T-helper 2 cell treated with Interferon-gamma antibody and Interleukin-4, amounts not matched to agents 5 μg/mL and 100 μg/mL, for 36 hours (primary cell): ENCODE data around the gene LAMC1.

Experiments used
- DNase-seq: peaks from one replicate; pipeline ENCODE4 v3.0.0; 2021; ENCODE audit warnings: low spot score
- H3K27ac Mint-ChIP-seq: one replicate; pipeline ENCODE4 v1.8.0; 2021; ENCODE audit warnings: mild to moderate bottlenecking, mixed read lengths
- H3K27me3 Mint-ChIP-seq: one replicate; pipeline ENCODE4 v1.8.0; 2021; ENCODE audit warnings: low read depth, mixed read lengths
- H3K36me3 Mint-ChIP-seq: one replicate; pipeline ENCODE4 v1.8.0; 2021; ENCODE audit warnings: low read depth, mixed read lengths
- H3K4me1 Mint-ChIP-seq: one replicate; pipeline ENCODE4 v1.8.0; 2021; ENCODE audit warnings: low read depth, mixed read lengths
- H3K4me3 Mint-ChIP-seq: one replicate; pipeline ENCODE4 v1.8.0; 2022; ENCODE audit warnings: mild to moderate bottlenecking, moderate library complexity, mixed read lengths
- H3K9me3 Mint-ChIP-seq: one replicate; pipeline ENCODE4 v1.8.0; 2021; ENCODE audit warnings: mixed read lengths

Gene LAMC1

GRCh38 chr1:183023146-183023600 lies at the start of gene LAMC1:
TSS of gene LAMC1 (plus strand) at chr1:183023420. CDS start at chr1:183023717, 297 bp downstream.
- no peaks in the 10 kb centered on the region for H3K9me3 Mint-ChIP-seq
- DNase-seq: no peak
- H3K4me1 Mint-ChIP-seq: peaks cover 9% of the 10 kb centered on the region
- H3K27me3 Mint-ChIP-seq: peaks cover 68% of the 10 kb centered on the region
- peak within 1 kb of the TSS; percentile 71 for H3K4me3 Mint-ChIP-seq
- no peak within 1 kb of the TSS for H3K27ac Mint-ChIP-seq
- no peaks in the 10 kb centered on the region for H3K36me3 Mint-ChIP-seq

GRCh38 chr1:182974506-182975191 lies 48.6 kb upstream of the LAMC1 start:
- DNase-seq: no peak
- Mint-ChIP-seq H3K9me3 (no peaks in the 10 kb centered on the region), H3K4me1 (no peaks in the 10 kb centered on the region), H3K36me3 (no peaks in the 10 kb centered on the region), H3K27ac (no peak overlapping the region), H3K4me3 (no peak overlapping the region), H3K27me3 (peaks cover 10% of the 10 kb centered on the region)

DNA sequence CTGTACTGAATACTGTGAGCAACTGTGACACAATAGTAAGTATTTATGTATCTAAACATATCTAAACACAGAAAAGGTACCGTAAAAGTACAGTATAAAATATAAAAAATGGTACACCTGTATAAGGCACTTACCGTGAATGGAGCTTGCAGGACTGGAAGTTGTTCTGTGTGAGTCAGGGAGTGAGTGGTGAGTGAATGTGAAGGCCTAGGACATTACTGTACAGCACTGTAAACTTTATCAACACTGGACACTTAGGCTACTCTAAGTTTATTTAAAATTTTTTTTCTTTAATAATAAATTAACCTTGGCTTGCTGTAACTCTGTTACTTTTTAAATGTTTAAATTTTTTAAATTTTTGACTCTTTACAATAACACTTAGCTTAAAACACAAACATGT lies 45.7 kb upstream of the LAMC1 start:
- peaks cover 2% of the 10 kb centered on the region for H3K27me3 Mint-ChIP-seq
- no peak overlapping the region for H3K4me3 Mint-ChIP-seq
- no peaks in the 10 kb centered on the region for H3K36me3 Mint-ChIP-seq
- no peak for DNase-seq
- no peaks in the 10 kb centered on the region for H3K9me3 Mint-ChIP-seq
- no peaks in the 10 kb centered on the region for H3K4me1 Mint-ChIP-seq
- no peak overlapping the region for H3K27ac Mint-ChIP-seq

- no peak overlapping the region for H3K4me3 Mint-ChIP-seq
Observed at GRCh38 chr1:182978151-182978853, 44.9 kb upstream of the LAMC1 start.

GRCh38 chr1:182984138-182984537 lies 39.1 kb upstream of the LAMC1 start:
- no peak for DNase-seq
- Mint-ChIP-seq H3K4me1 (no peaks in the 10 kb centered on the region), H3K36me3 (no peaks in the 10 kb centered on the region), H3K9me3 (no peaks in the 10 kb centered on the region), H3K27me3 (peaks cover 8% of the 10 kb centered on the region), H3K27ac (no peak overlapping the region), H3K4me3 (no peak overlapping the region)

More at GRCh38 chr1:182978151-182978853, 44.9 kb upstream of the LAMC1 start:
- H3K36me3 Mint-ChIP-seq: no peaks in the 10 kb centered on the region
- DNase-seq: no peak
- H3K4me1 Mint-ChIP-seq: no peaks in the 10 kb centered on the region
- H3K27ac Mint-ChIP-seq: no peak overlapping the region
- peaks cover 2% of the 10 kb centered on the region for H3K27me3 Mint-ChIP-seq
- no peaks in the 10 kb centered on the region for H3K9me3 Mint-ChIP-seq

- no peaks in the 10 kb centered on the region for H3K9me3 Mint-ChIP-seq
- H3K4me1 Mint-ChIP-seq: no peaks in the 10 kb centered on the region
- H3K27me3 Mint-ChIP-seq: peaks cover 8% of the 10 kb centered on the region
- no peak overlapping the region for H3K4me3 Mint-ChIP-seq
- DNase-seq: no peak
- no peaks in the 10 kb centered on the region for H3K36me3 Mint-ChIP-seq
- H3K27ac Mint-ChIP-seq: no peak overlapping the region
Observed at GRCh38 chr1:182984621-182985020, 38.6 kb upstream of the LAMC1 start.

DNA sequence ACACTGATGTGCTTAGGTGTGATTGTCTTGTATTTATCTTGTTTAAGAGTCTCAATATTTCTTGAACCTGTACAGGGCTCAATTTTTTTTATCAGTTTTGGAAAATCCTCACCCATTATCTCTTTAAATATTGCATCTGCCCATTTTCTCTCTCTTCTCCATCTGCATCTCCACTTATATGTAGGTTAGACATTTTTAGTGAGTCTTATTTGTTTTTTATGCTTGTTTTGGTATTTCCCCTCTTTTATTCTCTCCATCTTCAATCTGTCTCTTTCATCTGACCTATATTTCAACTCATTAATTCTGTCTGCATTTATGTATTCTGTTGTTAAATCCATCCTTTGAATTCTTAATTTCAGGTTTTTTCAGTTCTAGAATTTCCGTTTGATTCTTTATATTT lies 37.3 kb upstream of the LAMC1 start:
- no peak overlapping the region for H3K4me3 Mint-ChIP-seq
- H3K27ac Mint-ChIP-seq: no peak overlapping the region
- H3K4me1 Mint-ChIP-seq: no peaks in the 10 kb centered on the region
- no peak for DNase-seq
- peaks cover 15% of the 10 kb centered on the region for H3K27me3 Mint-ChIP-seq
- no peaks in the 10 kb centered on the region for H3K9me3 Mint-ChIP-seq
- H3K36me3 Mint-ChIP-seq: no peaks in the 10 kb centered on the region

DNA sequence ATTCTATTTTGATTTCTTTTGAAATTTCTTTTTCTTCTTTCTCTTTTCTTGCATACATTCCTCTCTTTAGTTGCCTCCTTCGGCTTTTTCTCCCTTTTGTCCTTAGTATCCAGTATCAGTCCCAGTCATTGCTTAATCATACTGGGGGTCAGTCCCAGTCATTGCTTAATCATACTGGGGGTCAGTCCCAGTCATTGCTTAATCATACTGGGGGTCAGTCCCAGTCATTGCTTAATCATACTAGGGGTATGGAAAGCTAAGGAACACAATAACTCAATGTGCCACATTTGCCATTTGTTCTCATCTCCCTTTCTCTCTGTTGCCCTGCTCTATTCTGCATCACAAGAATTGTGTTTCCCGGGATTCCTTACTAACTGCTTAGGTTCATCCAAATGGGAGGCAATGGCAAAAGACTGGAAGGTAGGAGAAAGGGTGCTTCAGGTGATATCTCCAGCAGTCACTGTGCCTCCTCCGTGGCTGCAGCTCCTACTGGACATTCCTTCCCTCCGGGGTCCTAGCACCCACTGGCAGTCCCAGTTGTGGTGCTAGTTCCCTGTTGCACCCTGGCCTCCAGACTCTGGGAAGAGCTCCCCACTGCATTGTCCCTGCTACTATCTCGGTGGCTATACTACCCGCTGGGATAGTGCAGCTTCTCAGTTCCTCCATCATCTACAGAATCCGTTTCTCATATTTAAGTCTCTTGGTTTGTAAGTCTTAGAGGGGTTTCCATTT lies 32.6 kb upstream of the LAMC1 start:
- Mint-ChIP-seq H3K4me3 (no peak overlapping the region), H3K27me3 (peaks cover 15% of the 10 kb centered on the region), H3K9me3 (no peaks in the 10 kb centered on the region), H3K36me3 (no peaks in the 10 kb centered on the region), H3K4me1 (no peaks in the 10 kb centered on the region), H3K27ac (no peak overlapping the region)
- no peak for DNase-seq

- peaks cover 7% of the 10 kb centered on the region for H3K27me3 Mint-ChIP-seq
- DNase-seq: no peak
- H3K9me3 Mint-ChIP-seq: no peaks in the 10 kb centered on the region
- H3K4me3 Mint-ChIP-seq: no peak overlapping the region
- no peak overlapping the region for H3K27ac Mint-ChIP-seq
- H3K36me3 Mint-ChIP-seq: no peaks in the 10 kb centered on the region
- peaks cover 2% of the 10 kb centered on the region for H3K4me1 Mint-ChIP-seq
Observed at GRCh38 chr1:182993746-182994145, 29.5 kb upstream of the LAMC1 start.

DNA sequence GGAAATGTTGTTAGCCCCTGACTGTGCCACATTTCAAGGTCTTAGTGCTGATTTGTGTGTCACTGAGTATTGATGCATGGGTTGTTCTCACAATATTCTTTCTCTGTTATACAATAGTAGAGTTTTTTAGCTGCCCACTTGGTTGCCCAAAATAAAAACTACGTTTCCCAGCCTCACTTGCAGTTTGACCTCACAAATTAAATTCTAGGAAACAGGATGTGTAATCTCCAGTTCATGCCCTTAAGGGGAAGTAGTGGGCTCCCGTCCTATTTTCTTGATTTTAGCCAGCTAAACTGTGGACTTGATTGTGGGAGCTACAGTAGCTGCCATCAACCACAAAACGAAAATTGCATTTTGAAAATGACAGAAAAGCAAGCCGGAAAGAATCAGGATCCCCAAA lies 27.3 kb upstream of the LAMC1 start:
- H3K4me1 Mint-ChIP-seq: peaks cover 2% of the 10 kb centered on the region
- H3K36me3 Mint-ChIP-seq: no peaks in the 10 kb centered on the region
- no peaks in the 10 kb centered on the region for H3K9me3 Mint-ChIP-seq
- no peak overlapping the region for H3K27ac Mint-ChIP-seq
- peaks cover 4% of the 10 kb centered on the region for H3K27me3 Mint-ChIP-seq
- no peak overlapping the region for H3K4me3 Mint-ChIP-seq
- no peak for DNase-seq

DNA sequence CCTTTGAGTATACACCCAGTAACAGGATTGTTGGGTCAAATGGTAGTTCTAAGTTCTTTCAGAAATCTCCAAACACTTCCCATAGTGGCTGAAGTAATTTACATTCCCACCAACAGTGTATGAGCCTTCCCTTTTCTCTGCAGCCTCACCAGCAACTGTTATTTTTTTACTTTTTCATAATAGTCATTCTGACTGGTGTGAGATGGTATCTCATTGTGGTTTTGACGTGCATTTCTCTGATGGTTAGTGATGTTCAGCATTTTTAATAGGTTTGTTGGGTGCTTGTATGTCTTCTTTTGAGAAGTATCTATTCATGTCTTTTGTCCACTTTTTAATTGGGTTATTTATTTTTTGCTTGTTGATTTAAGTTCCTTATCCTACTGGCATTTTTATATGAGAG lies 26.4 kb upstream of the LAMC1 start:
- Mint-ChIP-seq H3K9me3 (no peaks in the 10 kb centered on the region), H3K4me3 (no peak overlapping the region), H3K4me1 (peaks cover 2% of the 10 kb centered on the region), H3K27ac (no peak overlapping the region), H3K36me3 (no peaks in the 10 kb centered on the region), H3K27me3 (peaks cover 8% of the 10 kb centered on the region)
- DNase-seq: no peak

DNA sequence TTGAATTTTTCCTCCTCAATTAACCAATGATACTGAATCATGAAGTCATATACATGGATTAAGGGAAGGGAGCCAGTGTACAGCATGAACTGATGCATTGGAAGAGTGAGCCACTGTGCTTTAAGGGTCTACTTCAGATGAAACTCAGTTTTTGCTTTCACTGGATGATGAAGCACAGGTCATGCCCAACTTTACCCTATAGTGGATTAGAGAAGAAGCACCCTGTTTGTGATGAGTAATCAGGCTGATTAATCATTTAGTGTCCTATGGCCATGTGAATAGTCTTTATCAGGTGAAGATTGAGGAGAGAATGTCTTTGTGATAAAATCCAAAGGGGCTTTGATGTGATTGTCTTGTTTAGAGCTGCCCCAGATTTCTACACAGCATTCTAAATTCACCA lies 24.7 kb upstream of the LAMC1 start:
- H3K4me3 Mint-ChIP-seq: no peak overlapping the region
- H3K27me3 Mint-ChIP-seq: peaks cover 8% of the 10 kb centered on the region
- H3K4me1 Mint-ChIP-seq: peaks cover 2% of the 10 kb centered on the region
- no peaks in the 10 kb centered on the region for H3K9me3 Mint-ChIP-seq
- no peaks in the 10 kb centered on the region for H3K36me3 Mint-ChIP-seq
- no peak overlapping the region for H3K27ac Mint-ChIP-seq
- DNase-seq: no peak

- no peak for DNase-seq
- peaks cover 2% of the 10 kb centered on the region for H3K4me1 Mint-ChIP-seq
- no peaks in the 10 kb centered on the region for H3K9me3 Mint-ChIP-seq
- no peaks in the 10 kb centered on the region for H3K36me3 Mint-ChIP-seq
- peaks cover 10% of the 10 kb centered on the region for H3K27me3 Mint-ChIP-seq
- no peak overlapping the region for H3K27ac Mint-ChIP-seq
- no peak overlapping the region for H3K4me3 Mint-ChIP-seq
Observed at GRCh38 chr1:183000167-183000962, 22.9 kb upstream of the LAMC1 start.
